HepG2 (cell line): ENCODE measurements around the gene HNRNPM. TPM values are rescaled to one million over a fixed set of nuclear protein-coding genes. Genes with fewer than 3 reads are reported as not detected.

Source experiments
- ATAC-seq: fragments of 200-7000 bp; cut with Tn5 transposase; 3 replicates; pipeline ENCODE4 v1.9.1; 2020; ENCODE audit warnings: mild to moderate bottlenecking, moderate library complexity
- BruUV-seq: library from RNA; stranded (reverse); fragments of 400-500 nt; replicated peaks from 2 replicates; lab custom pipeline; 2021; lab: Mats Ljungman, UMichigan
- CTCF ChIA-PET: fragments of 300-600 bp; formaldehyde crosslinking; extraction: SDS; loops from one replicate; lab custom pipeline; 2021; ENCODE audit warnings: low total read pairs, inconsistent platforms, low intra/inter-chr PET ratio; lab: Yijun Ruan, JAX
- POLR2A ChIA-PET: fragments of 350-600 bp; sonication (Branson Sonifier 250); formaldehyde crosslinking; loops from one replicate; lab custom pipeline; 2020; ENCODE audit warnings: antibody characterized with exemption, inconsistent platforms; lab: Yijun Ruan, JAX
- DNase-seq: peaks from one replicate; pipeline ENCODE4 v3.0.0-alpha.2; 2015; ENCODE audit warnings: low spot score
- FAIRE-seq: peaks from 3 replicates; lab custom pipeline; 2011; peaks lifted over from hg19 to GRCh38; lab: Jason Lieb, UNC
- H2AFZ ChIP-seq: one replicate; pipeline ENCODE4 v1.6.1; 2011; ENCODE audit warnings: low read length, inconsistent platforms
- H3K27ac ChIP-seq: fragments of 300-600 bp; 3 replicates; pipeline ENCODE4 v1.8.0; 2011; ENCODE audit warnings: mixed run types, mild to moderate bottlenecking, mixed read lengths, low read length, inconsistent platforms; ENCODE audit not compliant: insufficient read depth; ENCODE audit errors: extremely low read length
- H3K27me3 ChIP-seq, 2 experiments: fragments of 200-600 bp in 1 of 2; 2 replicates in 1 of 2; 3 replicates in 1 of 2; pipeline versions ENCODE4 v1.6.0 to v1.8.0; 2011; ENCODE audit warnings: low read length in 2 of 2, mild to moderate bottlenecking in 2 of 2, moderate library complexity in 2 of 2, inconsistent platforms in 1 of 2; ENCODE audit not compliant: insufficient read depth in 2 of 2, control insufficient read depth in 1 of 2
- H3K36me3 ChIP-seq, 2 experiments: fragments of 200-600 bp in 1 of 2; replicated peaks in 1 of 2; 2 replicates in 1 of 2; 3 replicates in 1 of 2; pipeline versions ENCODE4 v1.5.1 to v1.8.0; 2011; ENCODE audit warnings: low read length in 2 of 2, inconsistent platforms in 1 of 2; ENCODE audit not compliant: insufficient read depth in 2 of 2, control insufficient read depth in 1 of 2
- H3K4me1 ChIP-seq: 2 replicates; pipeline ENCODE4 v1.5.1; 2012; ENCODE audit warnings: low read length, inconsistent platforms; ENCODE audit not compliant: insufficient read depth
- H3K4me2 ChIP-seq: 2 replicates; pipeline ENCODE4 v1.6.0; 2011; ENCODE audit warnings: low read depth, low read length, inconsistent platforms
- H3K4me3 ChIP-seq, 3 experiments: fragments of 200-600 bp in 1 of 3; sonication (generic), shearing (Covaris generic) in 1 of 3; replicated peaks in 1 of 3; 2 replicates each; pipeline ENCODE4 v1.5.1; 2011 to 2016; ENCODE audit warnings: low read length in 3 of 3, inconsistent platforms in 2 of 3, low read depth in 2 of 3, mild to moderate bottlenecking in 2 of 3, control low read depth in 1 of 3, mixed read lengths in 1 of 3; ENCODE audit not compliant: insufficient read depth in 1 of 3
- H3K79me2 ChIP-seq: one replicate; pipeline ENCODE4 v1.6.1; 2011; ENCODE audit warnings: low read length, inconsistent platforms; ENCODE audit not compliant: insufficient read depth
- H3K9ac ChIP-seq: 2 replicates; pipeline ENCODE4 v1.6.0; 2011; ENCODE audit warnings: mild to moderate bottlenecking, low read depth, low read length, inconsistent platforms; ENCODE audit not compliant: insufficient read depth
- H3K9me3 ChIP-seq: 2 replicates; pipeline ENCODE4 v1.5.1; 2012; ENCODE audit warnings: mild to moderate bottlenecking, low read length
- H4K20me1 ChIP-seq: 2 replicates; pipeline ENCODE4 v1.6.0; 2011; ENCODE audit warnings: inconsistent platforms, mild to moderate bottlenecking, low read length, moderate library complexity; ENCODE audit not compliant: insufficient read depth
- ARHGAP35 ChIP-seq: sonication (generic); formaldehyde crosslinking; IDR thresholded peaks from 2 replicates; pipeline ENCODE4 v1.9.0; 2022; ENCODE audit warnings: mild to moderate bottlenecking, inconsistent platforms, moderate library complexity, missing genetic modification reagents, borderline replicate concordance
- CHD2 ChIP-seq: IDR thresholded peaks from 2 replicates; pipeline ENCODE4 v1.6.1; 2011; ENCODE audit warnings: low read depth, low read length, improper control_type of control experiment
- HDAC6 ChIP-seq: fragments of 200-600 bp; sonication (generic); IDR thresholded peaks from 2 replicates; pipeline ENCODE4 v1.7.0; 2017; ENCODE audit warnings: mild to moderate bottlenecking, antibody characterized with exemption, low read length, low read depth
- IKZF5 ChIP-seq: IDR thresholded peaks from 2 replicates; pipeline ENCODE4 v1.6.1; 2018; ENCODE audit warnings: missing genetic modification reagents, mild to moderate bottlenecking, missing compliant biosample characterization
- KDM2A ChIP-seq: sonication (generic); formaldehyde crosslinking; IDR thresholded peaks from 2 replicates; pipeline ENCODE4 v1.4.0; 2020; ENCODE audit warnings: low read depth, missing genetic modification reagents, borderline replicate concordance
- YY1 ChIP-seq: IDR thresholded peaks from 2 replicates; pipeline ENCODE4 v1.6.1; 2011; ENCODE audit warnings: low read length, low read depth, moderate library complexity, mild to moderate bottlenecking; ENCODE audit not compliant: insufficient read depth, insufficient replicate concordance
- ZNF18 ChIP-seq: sonication (generic); formaldehyde crosslinking; IDR thresholded peaks from 2 replicates; pipeline ENCODE4 v1.8.0; 2022; ENCODE audit warnings: mild to moderate bottlenecking, missing genetic modification reagents; ENCODE audit not compliant: insufficient replicate concordance
- ZNF296 ChIP-seq: sonication (generic); formaldehyde crosslinking; conservative IDR thresholded peaks from 2 replicates; pipeline ENCODE4 v1.5.0; 2020; ENCODE audit warnings: mild to moderate bottlenecking, missing genetic modification reagents
- ZNF501 ChIP-seq: sonication (generic); formaldehyde crosslinking; IDR thresholded peaks from 2 replicates; pipeline ENCODE4 v1.5.1; 2020; ENCODE audit warnings: mild to moderate bottlenecking, moderate library complexity, missing genetic modification reagents
- ZNF841 ChIP-seq: sonication (generic); formaldehyde crosslinking; IDR thresholded peaks from 2 replicates; pipeline ENCODE4 v1.8.1; 2023; ENCODE audit warnings: missing genetic modification reagents, borderline replicate concordance
- ZSCAN5A ChIP-seq: sonication (generic); formaldehyde crosslinking; IDR thresholded peaks from 2 replicates; pipeline ENCODE4 v1.8.0; 2022; ENCODE audit warnings: mild to moderate bottlenecking, missing genetic modification reagents, borderline replicate concordance
- WGBS: methylation state at CpG from one replicate; pipeline ENCODE4 v1.1.6; 2017; ENCODE audit warnings: low lambda C conversion rate; 5-methylcytosine and 5-hydroxymethylcytosine counted together
- in situ Hi-C: cut with HindIII; loops from 2 replicates; pipeline ENCODE4 v1.10.0; 2017; ENCODE audit warnings: low pct_unique_long_range_greater_than_20kb; ENCODE audit not compliant: extremely low pct_ligation_motif_present
- intact Hi-C: fragments of 100-400 bp; cut with micrococcal nuclease; formaldehyde crosslinking; loops from one replicate; pipeline ENCODE4 v1.10.0; 2022; ENCODE audit not compliant: unreplicated experiment
- polyA plus RNA-seq, 8 experiments: library from polyadenylated mRNA; depleted of rRNA in 3 of 8; stranded (reverse) in 7 of 8; unstranded in 1 of 8; fragments of >200 nt; fragmentation: Illumina TruSeq in 4 of 8; extraction: Trizol in 4 of 8; gene quantifications; 2 replicates each; pipeline versions ENCODE4 v1.2.1 to v1.2.3, GENCODE V29; 2011 to 2016; ENCODE audit warnings: low read depth in 4 of 8, missing spikeins in 1 of 8, mixed read lengths in 1 of 8; ENCODE audit not compliant: insufficient read depth in 1 of 8
- total RNA-seq, 5 experiments: library from RNA; depleted of rRNA; stranded (reverse); fragments of >200 nt; fragmentation: Illumina TruSeq; extraction: Trizol; gene quantifications; 2 replicates each; pipeline ENCODE4 v1.2.3, GENCODE V29; 2016; ENCODE audit warnings: low read depth in 1 of 5

The HNRNPM gene
- total and polyA plus RNA-seq, 2 of the 13 experiments (the other 11 are each of a cell fraction or from before 2014, with no cell fraction given), result 56.7 to 102 TPM

GRCh38 chr19:8396563-8397203 lies 48.1 kb upstream of the HNRNPM start (continued):
- TF ChIP-seq HDAC6, result no peak
- TF ChIP-seq ZSCAN5A (CRISPR knock-in tag), result no peak
- TF ChIP-seq IKZF5, result no peak
- TF ChIP-seq ARHGAP35, result no peak
- no peak for TF ChIP-seq CHD2
- no peak for TF ChIP-seq KDM2A (CRISPR knock-in tag)
- no peak for TF ChIP-seq ZNF841 (CRISPR knock-in tag)
- no peak for TF ChIP-seq ZNF296 (CRISPR knock-in tag)
- peak; percentile 13 for TF ChIP-seq YY1

- Histone ChIP-seq H3K9ac (no peak overlapping the region), H3K79me2 (peaks cover 41% of the 10 kb centered on the region), H3K27ac (no peak overlapping the region), H3K36me3 (peaks cover 2 to 13% of the 10 kb centered on the region in 2 experiments; a peak in 3 of 5 replicates), H3K4me1 (peaks cover 51% of the 10 kb centered on the region), H3K4me3 (no peak overlapping the region), H3K27me3 (no peaks in the 10 kb centered on the region), H3K9me3 (no peaks in the 10 kb centered on the region), H2AFZ (no peak overlapping the region), H3K4me2 (no peak overlapping the region), H4K20me1 (peaks cover 4% of the 10 kb centered on the region)
- no peak for DNase-seq
- no peak for ATAC-seq
- ChIA-PET POLR2A (no interaction called here), CTCF (interaction anchor here (1.5 to 2.7 kb wide), 2 partner anchors 43 to 50 kb away, joined by 5 to 35 read pairs; no protein-coding TSS in a partner anchor)
- in situ Hi-C loops (loop anchor here (5.0 kb wide), 1 partner anchor 45 kb away; no protein-coding TSS in a partner anchor), intact Hi-C loops (no loop called here)
- BruUV-seq, result no TSS peak
- WGBS, result 89% methylated on average over 7 of the region's 7 CpGs
- FAIRE-seq, result no peak
- TF ChIP-seq ZNF18 (CRISPR knock-in tag), result no peak
- TF ChIP-seq ZNF501 (CRISPR knock-in tag), result no peak
Observed at GRCh38 chr19:8397271-8397670, 47.5 kb upstream of the HNRNPM start.
